HG02938 (cell line): ENCODE measurements around the gene SINHCAF.

Experiments used
- ATAC-seq: cut with Tn5 transposase; IDR thresholded peaks from one replicate; pipeline ENCODE4 v1.9.1; 2021; ENCODE audit warnings: mild to moderate bottlenecking, moderate library complexity; ENCODE audit not compliant: unreplicated experiment

Gene SINHCAF

DNA sequence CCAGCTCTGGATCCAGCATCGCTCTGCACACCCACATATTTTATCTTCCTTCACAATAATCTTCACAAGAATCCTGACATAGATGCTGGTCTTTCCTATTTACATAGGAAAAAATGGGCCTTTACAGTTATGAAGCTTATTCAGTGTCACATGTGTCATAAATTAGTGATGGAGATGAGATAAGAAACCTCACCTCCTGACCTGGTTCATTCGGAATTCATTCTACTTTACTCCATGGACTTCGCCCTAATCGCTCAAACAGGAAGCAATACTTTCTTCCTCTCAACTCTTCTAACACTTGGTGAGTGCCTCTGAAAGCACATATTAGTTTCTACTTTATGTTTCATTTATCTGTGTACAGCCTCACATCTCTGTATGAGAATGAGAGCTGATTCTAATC is 12.0 kb upstream of the SINHCAF start:
- ATAC-seq, result no peak

DNA sequence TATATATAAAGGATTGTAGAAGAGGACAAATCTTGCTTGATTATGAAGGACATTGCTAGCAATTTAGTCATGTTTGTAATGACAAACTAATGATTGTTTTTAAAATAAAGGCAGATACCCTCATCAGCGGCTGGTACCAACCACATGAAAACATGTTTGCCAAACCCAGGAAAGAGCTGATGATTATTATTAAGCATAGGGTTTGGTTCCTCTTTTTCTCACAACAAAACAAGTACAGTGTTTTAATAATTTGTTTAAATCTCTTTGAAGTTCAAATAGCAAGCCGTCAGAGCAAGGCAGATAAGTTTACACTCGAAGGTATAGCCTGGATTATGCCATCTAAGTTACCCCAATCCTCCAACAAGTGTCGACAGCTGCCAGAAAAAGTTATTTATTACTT is 5.3 kb upstream of the SINHCAF start:
- no peak for ATAC-seq

DNA sequence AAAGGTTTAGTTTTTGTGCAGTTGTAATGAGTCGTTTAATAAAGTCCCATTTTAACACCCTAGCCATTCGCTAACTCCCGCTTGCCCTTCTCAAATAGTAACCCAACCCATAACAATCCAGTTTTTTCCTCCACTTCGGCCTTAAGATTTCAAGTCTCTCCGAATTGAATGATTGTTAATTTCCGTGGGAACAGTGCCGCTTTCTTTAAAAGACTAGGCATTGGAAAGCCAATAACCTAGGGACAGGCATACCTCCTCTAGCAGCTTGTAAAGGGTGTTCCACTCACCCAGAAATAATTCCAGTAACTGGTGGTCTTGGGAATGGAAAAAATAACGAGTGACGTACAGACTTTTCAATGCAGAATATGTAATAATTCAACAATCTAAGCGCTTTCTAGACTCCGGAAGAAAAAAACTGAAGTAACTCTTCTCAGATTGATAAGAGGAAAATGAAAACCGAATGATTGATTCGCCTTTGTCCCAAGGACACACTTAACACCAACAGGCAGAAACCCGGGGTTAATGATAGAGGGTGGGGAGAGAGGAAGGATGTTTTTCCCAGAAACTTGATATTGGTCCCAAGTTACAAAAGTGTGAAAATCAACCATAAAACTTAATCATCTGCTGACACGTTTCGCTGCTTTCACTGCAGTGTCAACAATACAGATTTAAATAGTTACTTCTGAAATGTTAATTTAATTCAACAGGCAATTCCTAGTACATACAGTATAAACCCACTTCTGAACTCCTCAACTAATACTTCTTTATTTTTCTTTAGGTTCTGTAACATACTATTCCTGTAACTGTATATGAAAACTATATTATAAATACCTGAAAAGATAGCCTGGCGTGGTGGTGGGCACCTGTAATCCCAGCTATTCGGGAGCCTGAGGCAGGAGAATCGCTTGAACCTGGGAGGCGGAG is 1.0 kb upstream of the SINHCAF start:
- no peak for ATAC-seq

DNA sequence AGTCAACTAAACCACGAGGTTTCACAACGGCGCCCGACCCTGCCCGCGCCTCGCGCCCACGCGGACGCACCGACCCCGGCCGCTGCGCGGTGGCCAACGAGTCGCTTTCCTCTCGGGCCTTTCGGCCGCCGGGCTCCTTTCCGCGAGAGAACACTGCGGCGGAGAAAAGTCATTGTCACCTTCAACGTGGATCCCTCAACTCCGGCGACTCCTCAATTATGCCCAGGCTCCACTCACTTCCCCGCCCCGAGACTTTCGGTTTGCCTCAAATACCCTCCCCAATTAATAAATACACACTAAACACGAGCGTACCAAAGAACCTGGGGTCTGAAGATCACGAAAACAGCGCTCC is 450 bp downstream of the SINHCAF start:
- ATAC-seq, result no peak

DNA sequence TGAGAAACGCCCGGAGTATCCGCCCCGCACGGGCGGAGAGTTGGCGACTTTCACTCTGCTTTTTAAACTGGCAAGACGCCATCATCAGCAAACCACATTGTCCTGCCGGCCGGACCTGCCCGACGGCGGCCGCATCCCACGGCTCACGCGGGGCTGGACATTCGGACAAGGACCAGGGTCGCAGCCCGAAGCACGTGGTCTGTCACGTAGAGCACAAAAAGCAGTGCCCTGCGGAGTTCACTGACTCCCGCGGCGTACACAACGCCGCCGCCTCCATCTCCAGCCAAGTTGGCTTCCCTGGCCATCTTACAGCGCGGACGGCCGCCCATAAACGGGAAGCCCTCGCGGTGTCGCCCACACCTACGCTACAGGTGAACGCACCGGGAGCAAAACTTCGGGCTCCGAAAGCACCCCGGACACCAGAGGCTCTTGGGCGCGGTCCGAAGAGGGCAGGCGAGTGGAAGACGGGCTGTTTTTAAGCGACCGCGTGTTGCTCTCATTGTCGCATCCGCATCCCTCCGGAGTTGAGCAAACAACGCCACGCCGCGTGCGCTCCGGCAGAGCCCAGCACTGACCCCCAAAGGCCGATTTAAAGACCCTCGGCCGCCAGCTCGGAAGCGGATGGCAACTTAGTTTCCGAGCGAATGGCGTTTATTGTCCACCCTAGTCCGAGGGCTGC is 966 bp downstream of the SINHCAF start:
- peak; percentile 8 for ATAC-seq

DNA sequence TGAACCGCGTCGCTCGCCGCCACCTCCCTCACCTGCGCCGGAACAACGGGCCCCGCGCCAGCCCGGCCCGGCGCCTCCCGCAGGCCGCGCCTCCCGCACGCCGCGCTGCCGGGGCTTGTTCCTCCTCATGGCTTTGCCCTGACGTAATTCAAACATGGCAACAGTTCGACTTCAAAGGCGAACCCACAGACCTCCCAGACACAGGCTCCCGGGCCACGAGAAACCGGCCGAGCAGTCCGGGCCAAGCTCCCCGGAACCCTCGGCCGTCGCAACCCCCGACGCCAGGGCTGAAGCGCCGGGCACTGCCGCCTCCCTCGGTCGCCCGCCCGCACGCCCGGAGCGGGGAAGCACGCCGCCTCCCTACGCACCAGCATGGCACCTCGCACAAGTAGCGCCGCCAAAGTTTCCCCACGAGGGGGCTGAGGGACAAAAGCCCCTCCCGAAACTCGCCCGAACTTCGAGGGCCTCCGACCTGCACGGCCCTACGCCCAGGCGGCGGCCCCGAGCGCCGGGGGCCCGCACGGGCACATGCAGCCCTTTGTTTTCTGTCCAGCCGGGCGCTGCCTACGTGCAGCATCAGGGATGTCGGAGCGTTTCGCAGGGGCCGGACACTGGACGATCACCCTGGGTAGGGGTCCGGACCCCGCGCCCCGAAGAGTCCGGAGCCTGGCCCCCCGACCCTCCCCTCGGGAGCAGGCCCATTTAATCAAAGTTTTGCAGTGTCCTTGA is 1.7 kb downstream of the SINHCAF start:
- ATAC-seq, result peak; percentile 28

DNA sequence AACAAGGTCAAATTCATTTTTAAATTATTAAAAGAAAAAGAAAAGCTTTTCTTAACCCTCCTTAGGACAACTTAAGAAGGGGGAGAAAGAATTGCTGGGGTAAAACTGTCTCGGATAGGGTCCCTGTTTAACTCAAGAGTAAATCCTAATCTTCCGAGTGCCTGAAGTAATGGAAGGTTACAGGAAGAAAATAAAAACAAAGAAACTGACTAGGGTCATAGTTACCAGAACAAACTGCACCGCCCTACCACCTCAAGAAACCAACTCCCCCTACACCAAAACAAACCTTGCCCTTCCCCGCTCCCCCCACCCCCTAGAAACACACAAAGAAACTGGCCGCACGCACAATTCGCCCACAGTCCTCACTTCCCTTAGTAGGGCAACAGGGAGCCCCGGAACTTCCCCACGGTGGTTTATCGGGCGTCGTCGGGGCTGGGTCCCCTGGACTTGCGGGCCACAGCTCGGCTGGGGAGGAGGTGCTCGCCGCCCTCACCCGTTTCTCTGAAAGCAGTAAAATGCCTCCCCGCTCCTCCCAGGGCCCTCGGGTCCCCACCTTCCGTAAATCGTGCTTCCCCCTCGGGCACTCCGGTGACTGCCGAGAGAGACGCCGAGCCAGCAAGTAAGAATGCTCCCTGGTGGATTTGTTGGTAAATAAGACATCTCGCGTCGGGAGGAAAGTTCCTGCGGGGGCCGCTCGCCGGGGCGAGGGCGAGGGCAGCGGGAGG is 2.4 kb downstream of the SINHCAF start:
- peak; percentile 17 for ATAC-seq

DNA sequence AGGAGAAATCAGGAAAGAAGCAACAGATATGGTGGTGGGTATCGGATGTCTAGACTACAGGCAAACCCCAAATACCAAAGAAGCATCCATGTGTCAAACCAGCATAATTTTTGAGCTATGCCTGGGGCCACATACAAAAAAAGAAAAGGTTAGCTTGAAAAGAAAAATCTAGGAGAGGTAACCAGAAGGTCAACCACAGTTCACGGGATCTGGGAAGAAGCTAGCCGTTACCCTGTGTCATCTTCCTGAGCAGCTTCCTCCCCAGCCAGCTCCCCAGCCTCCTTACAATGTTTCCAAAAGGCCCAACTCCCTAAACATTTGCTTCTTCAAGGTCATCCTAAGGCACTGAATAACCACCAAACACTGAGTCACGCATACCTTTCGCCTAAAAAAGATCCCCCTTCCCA is 3.1 kb downstream of the SINHCAF start:
- no peak for ATAC-seq

DNA sequence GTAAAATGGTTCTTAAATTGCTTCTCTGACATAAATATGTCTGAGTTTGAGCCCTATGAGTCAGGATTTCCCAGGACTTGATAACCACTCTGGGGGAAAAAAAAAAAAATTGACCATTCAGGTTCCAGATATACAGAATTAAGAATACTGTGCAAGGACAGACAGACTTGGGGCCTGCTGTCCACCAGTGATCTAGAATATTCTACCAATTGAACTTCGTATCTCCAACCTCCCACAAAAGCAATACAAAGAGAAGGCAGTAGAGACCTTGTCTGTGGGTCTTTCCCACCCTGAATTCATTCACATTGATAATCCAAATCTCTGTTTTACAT is 4.1 kb downstream of the SINHCAF start:
- ATAC-seq, result no peak

DNA sequence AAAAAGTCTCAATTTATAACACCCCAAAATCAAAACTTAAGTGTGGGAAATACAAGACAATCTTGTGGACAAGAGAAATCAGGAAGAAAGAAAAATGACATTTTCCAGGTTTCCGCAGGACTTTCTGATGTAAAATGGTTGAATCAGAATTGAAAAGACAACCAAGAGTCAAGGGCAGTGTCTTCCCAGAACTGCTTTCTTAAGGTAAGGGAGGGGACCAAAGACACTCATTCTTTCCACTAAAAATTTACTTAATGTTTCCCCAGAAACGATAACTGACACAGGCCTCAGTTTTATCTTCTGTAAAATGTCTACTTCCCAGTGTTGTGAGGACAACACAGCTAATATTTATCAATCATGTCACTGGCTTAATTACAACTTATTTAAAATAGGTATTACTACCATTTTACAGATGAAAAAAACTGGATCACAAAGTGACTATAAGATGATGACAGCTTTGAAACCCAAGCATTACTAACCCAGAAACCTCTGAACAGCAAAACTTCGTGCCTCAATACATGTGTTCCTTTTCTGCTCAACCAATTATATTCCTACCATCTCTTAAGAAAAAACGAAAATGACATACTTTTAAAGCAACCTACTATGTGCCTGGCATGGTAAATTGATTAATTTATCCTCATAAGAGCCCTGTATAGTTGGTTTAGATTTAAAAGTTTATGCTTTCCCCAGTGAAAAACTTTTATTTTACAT is 4.6 kb downstream of the SINHCAF start:
- ATAC-seq, result no peak

DNA sequence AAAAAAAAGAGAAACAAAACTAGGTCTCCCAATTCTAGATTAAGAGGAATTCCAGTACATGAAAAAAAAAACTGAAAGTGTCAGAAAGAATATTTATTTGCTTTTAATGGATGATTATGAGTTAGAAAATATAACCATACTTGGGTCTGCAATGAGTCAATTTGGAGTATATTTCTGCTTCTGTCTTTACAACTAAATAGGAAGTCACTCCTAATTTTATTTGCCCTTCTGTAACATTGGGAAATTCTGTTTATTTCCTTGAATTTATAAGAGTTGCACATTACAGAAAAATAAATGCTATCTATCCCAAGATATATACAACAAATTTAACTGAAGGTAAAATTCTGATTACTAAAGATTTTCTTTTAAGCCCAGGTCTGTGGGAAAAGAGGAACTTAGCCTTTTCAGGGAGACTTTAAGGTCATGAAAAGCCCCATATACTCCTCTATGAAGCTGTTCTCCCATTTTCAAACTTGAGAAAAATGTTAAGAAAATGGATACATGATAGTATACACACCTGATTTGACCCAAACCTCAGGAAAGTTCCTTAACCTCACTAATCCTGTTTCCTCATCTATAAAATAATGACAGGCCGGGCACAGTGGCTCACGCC is 7.2 kb downstream of the SINHCAF start:
- no peak for ATAC-seq

DNA sequence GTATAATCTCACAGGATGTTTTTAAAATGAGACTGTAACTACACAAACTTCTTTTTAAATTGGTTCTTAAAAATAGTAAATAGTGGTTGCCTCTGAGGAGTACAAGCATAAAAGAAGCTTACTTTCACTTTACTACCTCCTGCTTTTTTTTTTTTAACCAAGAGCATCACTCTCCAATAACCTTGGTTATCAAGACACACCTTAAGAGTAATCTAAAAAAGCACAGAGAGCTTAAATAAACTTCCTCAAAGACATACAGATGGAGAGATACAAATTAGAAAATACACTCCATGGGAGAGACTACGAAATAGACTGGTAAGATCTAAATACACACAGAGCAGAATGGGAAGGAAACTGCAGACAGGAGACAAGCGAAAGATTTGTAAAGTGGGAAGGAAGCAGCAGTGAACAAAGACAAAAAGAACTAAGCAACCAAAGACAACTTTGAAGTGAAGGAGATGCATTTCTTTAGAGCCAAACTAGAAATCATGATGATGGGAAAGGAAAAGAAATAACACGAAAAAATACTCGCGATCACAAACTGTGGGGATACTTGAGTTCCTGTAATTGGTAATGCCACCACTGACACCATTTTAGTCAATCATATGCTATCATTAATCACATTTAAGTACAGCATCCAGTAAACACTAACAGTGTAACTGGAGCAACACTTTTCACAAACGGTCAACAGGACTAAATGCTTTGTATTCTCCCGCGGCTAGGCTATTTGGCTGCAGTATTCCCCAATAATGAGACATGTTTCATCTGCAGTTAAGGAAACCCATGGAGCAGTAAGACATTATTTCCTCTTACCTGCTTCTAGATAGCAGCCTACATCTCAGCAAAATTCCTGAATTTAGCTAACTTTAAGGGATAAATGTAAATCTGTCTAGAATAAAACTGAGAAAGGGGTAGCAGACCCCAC is 8.2 kb downstream of the SINHCAF start:
- ATAC-seq, result peak; percentile 33

DNA sequence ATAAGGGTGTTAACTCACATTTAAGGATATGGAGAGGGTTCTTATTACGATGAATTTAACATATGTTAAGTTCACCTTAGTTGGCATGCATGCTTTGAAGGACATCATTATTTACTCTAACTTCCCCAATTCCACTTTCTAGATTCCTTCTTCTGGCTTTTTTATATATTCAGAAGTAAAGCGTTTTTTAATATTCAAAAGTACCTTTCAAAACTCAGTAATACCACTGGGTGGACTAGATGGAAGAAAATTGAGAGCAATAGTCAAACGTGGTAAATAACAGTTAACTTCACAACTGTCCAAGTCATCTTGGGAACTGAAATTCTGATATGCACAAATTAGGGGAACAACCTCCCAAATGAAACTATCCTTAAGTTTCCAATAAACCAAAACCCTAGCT is 9.1 kb downstream of the SINHCAF start:
- ATAC-seq, result peak; percentile 34

DNA sequence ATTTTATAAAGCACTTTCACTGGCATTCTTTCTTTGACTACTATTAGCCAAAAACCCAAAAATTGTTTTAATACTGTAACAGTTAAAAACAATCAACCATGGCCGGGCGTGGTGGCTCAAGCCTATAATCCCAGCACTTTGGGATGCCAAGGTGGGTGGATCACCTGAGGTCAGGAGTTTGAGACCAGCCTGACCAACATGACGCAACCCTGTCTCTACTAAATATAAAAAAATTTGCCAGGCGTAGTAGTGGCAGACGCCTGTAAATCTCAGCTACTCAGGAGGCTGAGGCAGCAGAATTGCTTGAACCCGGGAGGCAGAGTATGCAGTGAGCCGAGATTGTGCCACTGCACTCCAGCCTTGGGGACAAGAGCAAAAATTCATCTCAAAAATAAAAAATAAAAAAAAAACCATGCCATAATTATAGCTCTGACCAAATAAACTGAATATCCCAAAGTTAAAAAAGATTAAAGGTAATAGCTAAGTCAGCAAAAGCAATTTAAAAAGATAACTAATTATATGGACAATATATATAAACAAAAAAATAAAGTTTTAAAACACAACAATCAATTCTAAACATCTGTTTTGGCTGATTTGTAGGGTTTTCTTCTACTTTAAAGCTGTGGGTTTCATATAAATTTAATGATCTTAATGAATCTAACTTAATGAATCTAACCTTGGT is 10.0 kb downstream of the SINHCAF start:
- ATAC-seq, result no peak

DNA sequence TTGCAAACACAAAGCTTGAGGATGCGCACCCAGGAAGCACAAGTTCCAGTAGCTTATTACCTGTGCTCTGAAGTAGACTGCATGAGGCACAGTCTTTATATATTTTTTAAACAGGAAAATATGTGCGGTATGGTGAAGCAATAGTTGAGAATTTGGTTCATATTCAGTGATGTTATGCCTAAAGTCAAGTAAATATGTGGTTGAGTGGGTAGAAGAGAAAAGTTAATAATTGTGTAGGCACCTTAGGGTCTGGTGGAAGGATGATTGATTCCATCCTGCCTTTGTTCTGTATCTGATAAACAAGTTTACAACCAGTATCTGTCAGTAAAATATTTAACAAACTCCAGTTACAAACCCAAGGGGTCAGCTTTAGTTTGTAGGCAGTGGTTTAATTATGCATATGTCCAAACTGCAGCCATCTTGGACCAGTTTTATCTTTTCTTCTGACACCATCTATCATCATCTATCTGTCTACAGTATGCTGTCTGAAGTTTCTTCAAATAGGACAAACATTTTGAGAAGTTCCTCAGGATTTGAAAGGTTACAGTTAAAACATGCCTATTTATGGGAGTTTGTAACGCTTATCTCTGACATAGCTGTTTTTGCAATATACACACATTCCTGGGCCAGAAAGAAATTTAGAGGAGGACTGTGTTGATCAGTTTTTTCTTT is 10.8 kb downstream of the SINHCAF start:
- ATAC-seq, result peak; percentile 36

DNA sequence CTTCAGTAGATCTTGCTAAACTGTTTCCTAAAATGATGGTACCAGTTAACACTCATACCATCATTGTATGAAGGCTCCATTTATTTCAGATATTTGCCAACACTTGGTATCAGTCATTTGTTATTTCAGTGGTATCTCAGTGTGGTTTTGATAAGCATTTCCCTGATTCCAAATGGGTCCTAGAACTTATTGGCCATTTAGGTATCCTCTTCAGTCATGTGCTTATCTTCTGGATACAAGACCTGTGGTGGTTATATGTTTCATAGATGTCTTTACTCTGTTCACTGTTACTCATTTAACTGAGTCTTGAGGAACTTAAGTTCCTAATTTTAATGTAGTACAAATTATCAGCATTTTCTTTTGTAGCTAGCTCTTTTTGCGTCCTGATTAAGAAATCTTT is 13.5 kb downstream of the SINHCAF start:
- no peak for ATAC-seq

DNA sequence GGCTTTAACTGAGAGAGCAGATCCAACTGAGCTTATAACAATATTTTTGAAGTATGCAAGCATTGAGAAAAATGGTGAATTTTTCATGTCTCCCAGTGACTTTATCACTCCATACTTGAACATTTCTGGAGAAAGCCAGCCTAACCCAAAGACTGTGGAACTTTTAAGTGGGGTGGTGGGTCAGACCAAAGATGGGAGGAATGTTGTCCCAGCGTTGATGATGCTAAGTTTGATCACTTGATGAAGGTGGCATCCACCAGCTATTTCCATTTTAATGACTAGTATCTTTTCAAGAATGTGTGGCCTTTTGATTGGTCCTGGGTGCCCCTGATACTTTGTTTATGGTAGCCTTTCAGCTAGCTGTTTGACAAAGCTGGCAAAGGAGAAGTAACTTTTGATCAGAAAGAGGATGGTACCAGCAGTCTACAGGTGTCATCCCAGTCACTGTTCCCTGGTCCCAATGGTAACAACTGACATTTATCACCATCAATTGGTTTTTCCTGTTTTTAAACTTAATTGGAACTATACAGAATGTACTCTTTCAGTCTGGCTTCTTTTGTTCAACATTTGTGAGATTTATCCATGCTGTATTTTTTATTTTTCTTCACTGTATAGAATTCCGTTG is 14.2 kb downstream of the SINHCAF start:
- ATAC-seq, result no peak

DNA sequence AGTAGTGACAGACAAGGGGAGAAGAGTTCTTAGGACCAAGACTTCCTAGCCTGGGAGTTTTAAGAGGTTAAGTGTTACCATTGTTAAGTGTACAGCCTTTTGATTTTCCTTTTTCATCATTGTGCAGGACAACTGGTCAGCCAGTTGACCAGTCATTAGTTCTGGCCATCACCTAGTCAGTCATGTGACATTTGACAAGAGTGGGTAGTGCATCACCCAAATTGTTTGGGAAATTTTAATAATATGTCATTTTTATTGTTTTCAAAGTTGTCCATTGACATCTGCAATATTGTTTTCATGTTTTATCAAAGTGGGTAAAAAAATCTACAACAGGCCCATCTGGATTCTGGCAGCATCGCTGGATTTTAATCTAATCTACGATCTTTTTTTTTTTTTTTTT is 15.5 kb downstream of the SINHCAF start:
- ATAC-seq, result no peak
